ENCODE data around the gene NEK11.

DNA sequence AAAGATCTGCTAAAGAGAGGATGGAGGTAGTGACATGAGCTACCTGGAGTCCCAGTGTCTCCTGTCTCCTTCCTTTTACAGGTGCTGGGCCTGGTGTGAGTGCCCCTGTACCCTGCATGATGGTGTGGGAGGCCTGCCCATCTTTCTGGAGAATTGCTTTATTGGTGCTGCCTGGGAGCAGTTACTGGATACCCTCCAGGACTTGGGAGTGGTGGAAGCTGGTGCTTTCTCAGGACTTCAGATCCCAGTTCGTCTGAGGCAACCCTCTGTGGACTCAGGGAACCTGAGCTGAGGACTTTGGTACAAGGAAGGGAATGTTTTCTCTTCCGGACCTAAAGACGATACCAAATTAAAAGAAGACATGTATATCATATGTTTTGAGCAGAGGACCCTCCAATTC lies 336.6 kb downstream of the NEK11 start:
- no peak for TF ChIP-seq EZH2phosphoT487 (IDR thresholded peaks at IDR 0.05; ENCODE audit: borderline replicate concordance)
- TF ChIP-seq, protein P1, sequence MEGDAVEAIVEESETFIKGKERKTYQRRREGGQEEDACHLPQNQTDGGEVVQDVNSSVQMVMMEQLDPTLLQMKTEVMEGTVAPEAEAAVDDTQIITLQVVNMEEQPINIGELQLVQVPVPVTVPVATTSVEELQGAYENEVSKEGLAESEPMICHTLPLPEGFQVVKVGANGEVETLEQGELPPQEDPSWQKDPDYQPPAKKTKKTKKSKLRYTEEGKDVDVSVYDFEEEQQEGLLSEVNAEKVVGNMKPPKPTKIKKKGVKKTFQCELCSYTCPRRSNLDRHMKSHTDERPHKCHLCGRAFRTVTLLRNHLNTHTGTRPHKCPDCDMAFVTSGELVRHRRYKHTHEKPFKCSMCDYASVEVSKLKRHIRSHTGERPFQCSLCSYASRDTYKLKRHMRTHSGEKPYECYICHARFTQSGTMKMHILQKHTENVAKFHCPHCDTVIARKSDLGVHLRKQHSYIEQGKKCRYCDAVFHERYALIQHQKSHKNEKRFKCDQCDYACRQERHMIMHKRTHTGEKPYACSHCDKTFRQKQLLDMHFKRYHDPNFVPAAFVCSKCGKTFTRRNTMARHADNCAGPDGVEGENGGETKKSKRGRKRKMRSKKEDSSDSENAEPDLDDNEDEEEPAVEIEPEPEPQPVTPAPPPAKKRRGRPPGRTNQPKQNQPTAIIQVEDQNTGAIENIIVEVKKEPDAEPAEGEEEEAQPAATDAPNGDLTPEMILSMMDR (conservative IDR thresholded peaks at IDR 0.05; ENCODE audit: low read length): no peak

All from Loucy (cell line).